H7 (cell line): ENCODE results near the gene SDF2L1. TPM values are rescaled to one million over a fixed set of nuclear protein-coding genes. Genes with fewer than 3 reads are reported as not detected.
"Not testable (repeated sequence)": the region's sequence is repeated elsewhere in the genome, so short reads cannot be mapped to it uniquely, and the experiment has no call there.

Source experiments
- DNase-seq: peaks from one replicate; pipeline ENCODE4 v3.0.0; 2012
- H3K27me3 ChIP-seq: 2 replicates; pipeline ENCODE4 v1.6.0; 2011; ENCODE audit warnings: mild to moderate bottlenecking, low read length; ENCODE audit not compliant: control insufficient read depth, insufficient read depth
- H3K36me3 ChIP-seq: replicated peaks from 2 replicates; pipeline ENCODE4 v1.5.1; 2011; ENCODE audit warnings: low read length; ENCODE audit not compliant: control insufficient read depth, insufficient read depth
- H3K4me3 ChIP-seq: 2 replicates; pipeline ENCODE4 v1.5.1; 2011; ENCODE audit warnings: low read depth, mild to moderate bottlenecking, control low read depth, low read length, moderate library complexity; ENCODE audit not compliant: insufficient read depth
- total RNA-seq: library from RNA; depleted of rRNA; stranded (reverse); fragments of >200 nt; shearing (Covaris generic); gene quantifications from 2 replicates; pipeline ENCODE4 v1.2.3, GENCODE V29; 2014

SDF2L1 gene
- total RNA-seq, 1 experiment from 2014 or later = 54.0 TPM

GRCh38 chr22:21678842-21679241, 36.7 kb downstream of the SDF2L1 start:
- H3K27me3 ChIP-seq, H3K36me3 ChIP-seq, H3K4me3 ChIP-seq, DNase-seq: not testable (repeated sequence)

GRCh38 chr22:21679383-21679782, 37.3 kb downstream of the SDF2L1 start:
- DNase-seq = no peak
- peaks cover 8% of the 10 kb centered on the region for H3K36me3 ChIP-seq
- H3K27me3 ChIP-seq = no peaks in the 10 kb centered on the region
- H3K4me3 ChIP-seq = no peak overlapping the region

- no peak overlapping the region for H3K4me3 ChIP-seq
- H3K27me3 ChIP-seq = no peaks in the 10 kb centered on the region
- DNase-seq = no peak
- H3K36me3 ChIP-seq = peaks cover 3% of the 10 kb centered on the region
These were observed 38.9 kb downstream of the SDF2L1 start for GRCh38 chr22:21680830-21681565.

- DNase-seq = no peak
- H3K36me3 ChIP-seq = peaks cover 3% of the 10 kb centered on the region
- no peaks in the 10 kb centered on the region for H3K27me3 ChIP-seq
- no peak overlapping the region for H3K4me3 ChIP-seq
These were observed 39.7 kb downstream of the SDF2L1 start for GRCh38 chr22:21681566-21682370.

DNA sequence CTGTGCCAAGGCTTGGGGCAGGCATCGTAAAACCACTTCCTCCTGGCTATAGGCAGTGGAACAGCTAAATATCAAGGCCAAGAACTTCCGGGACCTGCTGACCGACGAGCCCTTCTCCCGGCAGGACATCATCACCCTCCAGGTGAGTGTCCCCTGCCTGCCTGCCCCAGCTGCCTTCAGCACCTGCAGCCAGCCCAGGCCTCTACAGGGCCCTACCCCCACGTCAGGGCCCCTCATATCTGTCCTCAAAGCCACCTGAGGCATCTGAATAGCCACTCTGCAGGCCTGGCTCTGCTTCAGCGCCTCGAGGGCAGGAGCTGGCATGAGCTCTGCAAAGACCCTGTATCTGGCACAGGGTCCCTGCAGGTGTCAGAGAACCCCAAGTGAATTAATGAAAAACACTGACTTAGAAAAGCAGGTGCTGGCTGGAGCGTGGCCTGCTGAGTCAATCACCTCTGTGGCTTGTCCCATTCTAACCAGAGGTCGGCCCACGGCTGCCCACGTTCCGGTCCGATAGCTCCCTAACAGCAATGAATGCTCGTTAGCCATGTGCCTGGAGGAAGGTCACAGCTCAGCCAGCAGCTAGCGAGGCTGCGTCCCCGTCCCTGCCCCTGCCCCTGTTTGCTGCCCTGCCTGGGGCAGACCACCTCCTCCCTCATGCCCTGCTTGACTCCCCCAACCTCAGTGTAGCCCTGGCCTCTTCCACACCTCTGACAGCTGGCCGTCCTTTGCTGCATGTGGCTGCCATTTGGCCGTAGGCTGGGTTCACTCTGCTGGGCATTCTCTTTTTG, 40.5 kb downstream of the SDF2L1 start:
- DNase-seq = no peak
- H3K36me3 ChIP-seq = peaks cover 4% of the 10 kb centered on the region
- H3K4me3 ChIP-seq = no peak overlapping the region
- H3K27me3 ChIP-seq = no peaks in the 10 kb centered on the region

DNA sequence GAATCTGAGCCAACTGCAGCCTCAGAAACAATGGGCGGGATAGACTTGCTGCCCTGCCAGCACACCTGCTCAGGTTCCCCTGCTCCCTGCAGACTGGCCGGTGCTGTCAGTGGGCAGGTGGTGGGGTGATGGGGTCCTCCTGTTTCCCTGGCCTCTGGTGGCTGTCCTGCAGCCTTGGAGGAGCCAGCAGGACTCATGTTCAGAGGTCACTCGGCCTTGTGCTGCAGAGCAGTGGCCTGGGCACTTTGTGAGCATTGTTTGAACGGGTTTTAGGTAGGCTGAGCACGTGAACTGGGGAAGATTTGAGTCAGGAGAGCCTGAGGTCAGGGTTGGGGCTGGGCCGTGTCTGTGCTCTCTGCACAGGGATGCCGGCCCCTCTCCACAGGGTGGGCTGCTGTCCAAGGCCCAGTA, 41.3 kb downstream of the SDF2L1 start:
- Histone ChIP-seq H3K4me3 (no peak overlapping the region), H3K27me3 (no peaks in the 10 kb centered on the region), H3K36me3 (peaks cover 5% of the 10 kb centered on the region)
- no peak for DNase-seq

DNA sequence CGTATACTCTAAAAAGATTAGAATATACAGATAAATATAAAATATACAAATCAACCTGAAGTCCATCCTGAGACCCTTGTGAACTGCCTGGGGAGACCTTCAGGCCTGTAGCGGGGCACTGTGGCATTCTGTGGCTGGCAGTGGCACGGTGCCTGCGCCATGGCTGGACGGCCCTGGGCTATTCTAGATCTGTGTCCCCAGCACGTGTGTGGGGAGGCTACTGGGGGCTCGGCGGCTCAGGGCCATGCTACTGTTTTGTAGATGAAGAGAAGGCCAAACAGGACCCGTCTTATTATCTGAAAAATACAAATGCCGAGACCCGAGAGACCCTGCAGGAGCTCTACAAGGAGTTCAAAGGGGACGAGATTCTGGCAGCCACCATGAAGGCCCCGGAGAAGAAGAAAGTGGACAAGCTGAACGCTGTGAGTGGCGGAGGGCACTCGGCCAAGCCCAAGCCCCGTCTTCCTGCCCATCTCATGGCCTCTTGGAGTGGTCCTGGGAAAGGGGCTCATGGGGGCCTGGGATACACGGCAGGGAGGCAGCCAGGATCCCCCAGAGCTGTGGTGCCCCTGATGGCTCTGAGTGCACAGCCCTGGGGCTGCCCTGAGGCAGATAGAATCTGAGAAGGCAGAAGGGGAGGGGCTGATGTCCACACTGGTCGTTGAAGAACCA, 42.5 kb downstream of the SDF2L1 start:
- DNase-seq = no peak

GRCh38 chr22:21685164-21685513, 43.0 kb downstream of the SDF2L1 start:
- no peak for DNase-seq
- Histone ChIP-seq H3K4me3 (no peak overlapping the region), H3K27me3 (no peaks in the 10 kb centered on the region), H3K36me3 (peaks cover 5% of the 10 kb centered on the region)

More for the DNA sequence above, 42.5 kb downstream of the SDF2L1 start:
- Histone ChIP-seq H3K4me3 (no peak overlapping the region), H3K27me3 (no peaks in the 10 kb centered on the region), H3K36me3 (peaks cover 5% of the 10 kb centered on the region)

DNA sequence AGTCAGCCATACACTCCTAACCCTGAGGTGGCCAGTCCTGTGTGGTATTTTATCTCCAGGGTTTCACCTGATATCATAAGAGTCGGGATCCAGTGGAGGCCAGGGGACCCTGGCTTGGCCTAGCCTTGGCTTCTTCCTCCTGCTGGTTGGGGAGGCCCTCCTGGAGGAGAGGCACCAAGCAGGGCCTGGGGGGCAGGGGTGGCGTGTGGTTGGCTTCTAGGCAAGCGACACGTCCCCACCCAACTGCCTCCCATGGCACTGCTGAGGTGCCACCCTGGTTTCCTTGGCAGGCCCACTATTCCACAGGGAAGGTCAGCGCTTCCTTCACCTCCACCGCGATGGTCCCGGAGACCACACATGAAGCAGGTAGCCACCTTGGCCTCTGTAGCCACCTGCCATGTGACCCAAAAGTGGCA, 44.1 kb downstream of the SDF2L1 start:
- Histone ChIP-seq H3K4me3 (no peak overlapping the region), H3K36me3 (peaks cover 7% of the 10 kb centered on the region), H3K27me3 (no peaks in the 10 kb centered on the region)
- DNase-seq = no peak

DNA sequence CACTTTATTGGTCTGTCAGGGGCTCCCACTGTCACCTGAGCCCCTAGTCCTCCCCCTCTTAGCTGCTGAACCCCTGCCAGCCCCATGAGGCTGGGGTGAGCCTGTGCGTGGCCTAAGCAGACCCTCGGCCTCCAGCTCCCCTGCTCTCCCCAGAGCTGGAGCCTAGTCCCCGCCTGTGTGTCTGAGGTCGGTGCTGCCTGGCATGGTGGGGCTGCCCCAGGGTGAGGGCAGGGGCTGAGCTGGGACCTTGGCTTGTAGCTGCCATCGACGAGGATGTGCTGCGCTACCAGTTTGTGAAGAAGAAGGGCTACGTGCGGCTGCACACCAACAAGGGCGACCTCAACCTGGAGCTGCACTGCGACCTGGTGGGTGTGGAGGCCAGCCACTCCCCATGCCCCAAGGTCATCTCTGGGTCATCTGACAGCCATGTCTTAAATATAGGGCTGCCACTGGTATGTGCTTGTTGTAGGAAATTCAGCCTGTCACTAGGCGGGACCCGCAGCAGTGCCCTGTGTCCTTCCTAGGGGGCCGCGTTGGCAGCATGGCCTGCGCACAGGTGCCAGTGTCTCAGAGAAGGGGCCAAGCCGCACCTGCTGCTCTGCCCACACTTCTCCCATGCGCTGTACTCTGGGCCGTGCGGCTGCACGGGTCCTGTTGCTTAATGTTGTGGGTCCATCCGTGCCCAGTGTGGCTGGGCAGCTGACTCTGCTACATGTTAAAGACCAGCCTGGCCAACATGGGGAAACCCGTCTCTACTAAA, 44.7 kb downstream of the SDF2L1 start:
- Histone ChIP-seq H3K4me3 (no peak overlapping the region), H3K27me3 (no peaks in the 10 kb centered on the region), H3K36me3 (peaks cover 7% of the 10 kb centered on the region)
- DNase-seq = no peak

GRCh38 chr22:21687685-21688259, 45.7 kb downstream of the SDF2L1 start:
- no peak overlapping the region for H3K4me3 ChIP-seq
- no peaks in the 10 kb centered on the region for H3K27me3 ChIP-seq
- H3K36me3 ChIP-seq = peaks cover 5% of the 10 kb centered on the region
- DNase-seq = peak; percentile 41

DNA sequence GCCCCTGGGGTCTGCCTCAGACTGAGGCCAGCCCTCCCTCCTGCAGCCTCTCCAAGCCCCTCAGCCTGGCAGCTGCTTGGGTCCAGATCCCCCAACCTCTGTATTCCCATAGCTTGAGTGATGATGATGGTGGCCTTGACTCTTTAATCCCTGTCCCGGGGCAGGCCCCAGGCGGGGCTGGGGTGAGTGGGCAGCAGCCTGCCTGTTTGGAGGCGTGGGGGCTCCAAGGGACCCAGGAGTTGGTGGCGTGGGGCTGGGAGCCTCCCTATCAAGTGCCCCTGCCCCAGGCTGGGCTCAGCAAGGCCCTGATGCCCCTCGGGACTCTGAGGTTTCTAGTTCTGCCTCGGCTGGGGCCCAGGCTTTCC, 46.2 kb downstream of the SDF2L1 start:
- DNase-seq = peak; percentile 52
- H3K27me3 ChIP-seq = no peaks in the 10 kb centered on the region
- H3K36me3 ChIP-seq = peaks cover 5% of the 10 kb centered on the region
- H3K4me3 ChIP-seq = no peak overlapping the region

DNA sequence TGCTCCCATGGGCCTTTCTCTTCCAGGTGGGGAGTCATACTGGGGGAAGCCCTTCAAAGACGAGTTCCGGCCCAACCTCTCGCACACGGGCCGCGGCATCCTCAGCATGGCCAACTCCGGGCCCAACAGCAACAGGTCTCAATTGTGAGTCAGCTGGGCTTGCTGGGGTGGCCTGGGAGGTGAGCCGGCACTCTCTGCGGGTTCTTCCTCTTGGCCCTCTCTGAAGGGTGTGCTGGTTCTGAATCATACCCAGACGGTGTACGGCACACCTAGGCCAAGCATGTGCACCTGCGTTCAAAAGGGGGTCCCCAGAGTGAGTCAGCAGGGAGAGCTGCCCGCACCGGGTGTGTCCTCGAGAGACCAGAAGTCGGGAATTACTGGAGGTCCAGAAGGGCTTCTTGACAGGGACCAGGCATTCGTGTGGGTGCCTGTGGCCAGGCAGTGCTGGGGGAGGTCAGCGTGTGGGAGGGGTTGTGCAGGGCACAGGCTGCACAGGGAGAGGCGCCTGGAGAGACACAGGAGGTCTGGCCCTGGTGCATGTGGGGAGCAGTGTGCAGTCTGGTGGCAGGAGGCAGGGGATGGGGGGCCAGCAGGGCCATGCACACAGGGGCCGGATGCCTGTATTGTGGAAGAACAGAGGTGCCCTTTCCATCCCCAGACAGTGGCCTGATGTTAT, 46.7 kb downstream of the SDF2L1 start:
- Histone ChIP-seq H3K36me3 (peaks cover 3% of the 10 kb centered on the region), H3K4me3 (no peak overlapping the region), H3K27me3 (no peaks in the 10 kb centered on the region)
- peak; percentile 43 for DNase-seq
